Stimulated activated naive CD4-positive, alpha-beta T cell treated with Interleukin-2 at 50 U/mL for 16 hours (primary cell): Measurements from ENCODE around the gene SARS1.
A peak's percentile ranks its signal among the peaks of the same experiment; 100 is the strongest.
"Not testable (repeated sequence)": the region's sequence is repeated elsewhere in the genome, so short reads cannot be mapped to it uniquely, and the experiment has no call there.

ENCODE experiments used
- DNase-seq: peaks from one replicate; lab custom pipeline; 2025; lab: John Stamatoyannopoulos, UW

SARS1 gene, protein sequence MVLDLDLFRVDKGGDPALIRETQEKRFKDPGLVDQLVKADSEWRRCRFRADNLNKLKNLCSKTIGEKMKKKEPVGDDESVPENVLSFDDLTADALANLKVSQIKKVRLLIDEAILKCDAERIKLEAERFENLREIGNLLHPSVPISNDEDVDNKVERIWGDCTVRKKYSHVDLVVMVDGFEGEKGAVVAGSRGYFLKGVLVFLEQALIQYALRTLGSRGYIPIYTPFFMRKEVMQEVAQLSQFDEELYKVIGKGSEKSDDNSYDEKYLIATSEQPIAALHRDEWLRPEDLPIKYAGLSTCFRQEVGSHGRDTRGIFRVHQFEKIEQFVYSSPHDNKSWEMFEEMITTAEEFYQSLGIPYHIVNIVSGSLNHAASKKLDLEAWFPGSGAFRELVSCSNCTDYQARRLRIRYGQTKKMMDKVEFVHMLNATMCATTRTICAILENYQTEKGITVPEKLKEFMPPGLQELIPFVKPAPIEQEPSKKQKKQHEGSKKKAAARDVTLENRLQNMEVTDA

GRCh38 chr1:109213824-109214693 lies at the start of gene SARS1:
TSS of gene SARS1 (plus strand) at chr1:109213918. CDS start at chr1:109213993, 75 bp downstream.
- peak; percentile 80 for DNase-seq

DNA sequence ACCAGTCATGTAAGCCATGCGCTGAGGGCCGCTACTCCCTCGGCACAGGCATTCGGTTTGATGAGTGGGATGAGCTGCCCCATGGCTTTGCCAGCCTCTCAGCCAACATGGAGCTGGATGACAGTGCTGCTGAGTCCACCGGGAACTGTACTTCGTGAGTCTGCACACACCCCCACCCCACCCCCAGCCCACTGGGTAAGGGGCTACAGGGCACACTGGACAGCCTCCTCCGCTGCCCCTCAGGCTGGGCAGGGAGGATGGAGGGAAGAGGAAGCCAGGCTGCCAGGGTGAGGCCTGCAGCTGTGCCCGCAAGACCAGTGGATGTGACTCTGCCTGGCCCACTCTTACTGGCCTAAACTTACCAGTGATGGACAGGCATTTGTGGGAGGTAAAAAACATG lies 49.2 kb upstream of the SARS1 start:
- no peak for DNase-seq

- DNase-seq, result no peak
Observed at GRCh38 chr1:109167001-109167506, 46.7 kb upstream of the SARS1 start.

GRCh38 chr1:109170035-109170764 lies 43.5 kb upstream of the SARS1 start:
- DNase-seq, result no peak

DNA sequence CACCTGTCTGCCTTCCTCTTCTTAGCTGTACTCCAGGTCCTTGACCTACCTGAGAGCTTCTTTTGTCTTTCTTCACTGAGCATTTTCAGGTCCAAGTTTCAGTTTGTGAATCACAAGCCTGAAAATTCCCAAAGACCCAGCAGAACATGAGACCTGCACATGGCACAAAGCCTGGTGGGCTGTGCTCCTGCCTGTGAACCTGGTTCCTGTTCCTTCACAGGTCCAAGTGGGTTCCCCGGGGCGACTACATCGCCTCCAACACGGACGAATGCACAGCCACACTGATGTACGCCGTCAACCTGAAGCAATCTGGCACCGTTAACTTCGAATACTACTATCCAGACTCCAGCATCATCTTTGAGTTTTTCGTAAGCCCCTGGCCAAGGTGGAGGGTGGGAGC lies 42.1 kb upstream of the SARS1 start:
- DNase-seq, result no peak

- DNase-seq, result not testable (repeated sequence)
Observed at GRCh38 chr1:109176349-109176748, 37.4 kb upstream of the SARS1 start.

GRCh38 chr1:109180715-109181084 lies 33.0 kb upstream of the SARS1 start:
- not testable (repeated sequence) for DNase-seq

DNA sequence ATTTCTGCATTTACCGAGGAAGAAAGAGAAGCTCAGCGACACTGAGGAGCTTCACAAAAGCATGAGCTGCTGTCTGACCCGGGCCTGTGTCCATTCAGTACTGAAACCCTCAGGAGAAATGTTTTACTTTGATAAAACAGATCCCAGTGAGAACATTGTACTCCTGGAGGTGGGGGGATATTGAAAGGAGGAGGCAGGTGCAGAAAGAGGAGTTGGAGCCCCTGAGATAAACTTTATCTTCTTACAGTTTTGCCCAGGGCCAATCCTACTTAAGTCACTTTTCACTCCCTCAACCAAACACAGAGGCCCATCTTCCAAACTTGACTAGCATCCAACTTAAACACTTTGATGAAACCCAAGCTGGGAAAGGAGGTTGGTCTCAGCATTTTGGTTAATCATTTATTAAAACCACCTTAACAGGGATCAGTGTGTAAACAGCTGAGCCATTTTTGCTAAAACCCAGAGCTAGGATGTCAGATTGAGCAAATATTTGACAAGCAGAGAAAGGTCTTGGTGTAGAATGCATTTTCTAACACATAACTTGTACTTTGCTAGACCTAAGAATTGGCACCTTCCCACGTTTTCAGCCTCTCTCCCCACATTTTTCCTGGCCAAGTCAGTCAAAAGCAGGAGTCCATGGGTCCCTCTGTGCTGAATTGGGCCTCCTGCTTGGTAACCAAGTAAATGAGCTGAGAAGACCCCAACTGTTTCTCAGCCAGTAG lies 32.5 kb upstream of the SARS1 start:
- no peak for DNase-seq

DNA sequence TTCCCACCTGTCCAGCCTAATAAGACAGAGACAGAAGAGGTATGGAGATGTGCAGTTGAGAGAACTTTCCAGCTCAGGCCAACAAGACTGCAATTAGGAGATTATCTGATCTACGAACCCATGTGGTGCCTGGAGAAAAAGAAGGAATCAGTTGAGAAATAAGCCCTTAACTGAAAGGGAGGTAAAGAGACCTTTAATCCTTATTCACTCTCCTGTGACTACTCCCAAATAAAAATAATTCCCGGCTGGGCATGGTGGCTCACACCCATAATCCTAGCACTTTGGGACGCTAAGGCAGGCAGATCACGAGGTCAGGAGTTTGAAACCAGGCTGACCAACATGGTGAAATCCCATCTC lies 31.9 kb upstream of the SARS1 start:
- DNase-seq, result no peak

GRCh38 chr1:109183058-109183738 lies 30.5 kb upstream of the SARS1 start:
- DNase-seq, result no peak

- DNase-seq, result no peak
Observed at GRCh38 chr1:109184687-109185086, 29.0 kb upstream of the SARS1 start.

- DNase-seq, result no peak
Observed at GRCh38 chr1:109185357-109185756, 28.4 kb upstream of the SARS1 start.

DNA sequence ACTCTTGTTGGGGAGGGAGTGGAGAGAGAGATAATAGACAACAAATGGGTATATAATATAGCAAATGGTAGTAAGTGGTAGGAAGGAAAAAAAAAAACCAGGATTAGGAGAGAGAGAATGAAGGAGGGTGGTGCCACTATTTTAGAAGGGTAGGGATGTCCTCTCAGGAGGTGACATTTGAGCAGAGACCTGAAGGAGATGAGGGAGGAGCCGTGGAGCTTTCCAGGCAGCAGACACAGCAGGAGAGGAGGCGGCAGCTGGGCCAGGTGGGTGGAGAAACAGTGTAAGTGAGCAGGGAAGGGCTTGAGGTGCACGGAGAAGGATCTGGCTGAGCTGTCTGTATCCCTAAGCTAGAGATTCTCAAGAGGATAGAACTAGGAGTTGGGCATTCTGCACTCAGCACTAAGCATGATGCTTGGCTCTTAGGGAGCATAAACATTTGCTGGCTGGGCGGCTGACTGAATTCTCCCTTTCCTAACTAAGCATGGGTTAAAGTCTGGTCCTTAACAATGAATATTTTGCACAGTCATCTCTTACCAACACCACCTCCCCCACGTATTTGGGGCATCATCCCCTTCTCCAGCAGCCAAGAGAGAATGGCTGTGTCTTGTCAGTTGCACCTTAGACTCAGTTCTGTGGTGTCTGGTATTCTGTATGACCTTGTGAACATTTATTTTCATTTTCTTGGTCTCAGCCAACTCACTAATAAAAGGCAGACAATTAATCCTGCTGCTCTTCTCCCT lies 27.6 kb upstream of the SARS1 start:
- no peak for DNase-seq

- DNase-seq, result no peak
Observed at GRCh38 chr1:109186733-109187086, 27.0 kb upstream of the SARS1 start.

DNA sequence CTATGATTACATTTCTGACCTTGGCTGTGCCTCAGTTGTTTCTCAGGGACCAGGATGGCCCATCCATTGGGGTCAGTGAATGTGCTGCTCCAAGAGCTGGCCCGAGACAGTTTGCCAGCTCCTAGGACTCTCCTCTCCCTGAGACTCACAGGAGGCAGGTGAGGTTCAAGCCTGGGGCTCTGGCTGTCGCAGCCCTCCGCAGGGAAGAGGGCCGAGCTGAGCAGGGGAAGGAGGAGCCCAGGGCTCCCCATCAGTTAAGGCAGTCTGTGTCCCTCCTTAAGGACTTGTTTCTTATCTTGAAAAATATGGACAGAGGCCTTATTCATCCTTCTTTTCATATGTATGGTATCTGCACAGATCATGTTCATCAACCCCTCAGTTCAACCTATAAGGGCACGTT lies 26.6 kb upstream of the SARS1 start:
- no peak for DNase-seq

DNA sequence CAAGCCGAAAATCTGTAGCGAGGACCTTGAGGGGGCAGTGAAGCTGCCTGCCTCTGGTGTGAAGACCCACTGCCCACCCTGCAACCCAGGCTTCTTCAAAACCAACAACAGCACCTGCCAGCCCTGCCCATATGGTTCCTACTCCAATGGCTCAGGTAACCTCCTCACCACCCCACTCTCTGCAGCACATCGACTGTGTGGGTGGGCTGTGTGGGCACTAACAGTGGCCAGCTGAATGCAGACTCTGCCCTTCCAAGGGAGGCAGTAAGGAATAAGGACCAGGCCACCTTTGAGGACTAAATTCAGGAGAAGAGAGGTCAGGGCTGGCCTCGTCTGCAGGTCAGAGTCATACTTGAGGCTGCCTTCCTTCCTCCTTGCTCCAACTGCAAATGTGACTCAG lies 25.5 kb upstream of the SARS1 start:
- no peak for DNase-seq

GRCh38 chr1:109188781-109189180 lies 24.9 kb upstream of the SARS1 start:
- DNase-seq, result no peak

GRCh38 chr1:109190189-109190588 lies 23.5 kb upstream of the SARS1 start:
- no peak for DNase-seq

DNA sequence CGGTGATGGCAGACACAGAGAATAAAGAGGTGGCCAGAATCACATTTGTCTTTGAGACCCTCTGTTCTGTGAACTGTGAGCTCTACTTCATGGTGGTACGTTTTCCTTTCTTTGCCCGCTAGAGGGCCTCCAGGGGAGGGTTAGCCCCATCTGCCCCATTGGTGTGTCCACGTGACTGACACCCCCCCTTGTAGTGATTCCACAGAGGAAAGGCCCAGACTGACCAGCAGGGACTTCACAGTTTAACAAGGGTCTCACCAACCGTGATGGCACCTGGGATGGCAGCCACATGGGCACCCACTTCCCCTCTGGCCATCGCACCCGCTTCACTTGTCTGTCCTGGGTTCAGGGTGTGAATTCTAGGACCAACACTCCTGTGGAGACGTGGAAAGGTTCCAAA lies 22.3 kb upstream of the SARS1 start:
- no peak for DNase-seq

GRCh38 chr1:109191891-109192290 lies 21.8 kb upstream of the SARS1 start:
- DNase-seq, result no peak
